NCI-H1694 treated with DMSO at 0.1 percent for 48 hours (cell line): ENCODE results near the gene NDEL1.
A peak's percentile ranks its signal among the peaks of the same experiment; 100 is the strongest.

Experiments used
- DNase-seq: peaks from one replicate; lab custom pipeline; 2025; lab: John Stamatoyannopoulos, UW

The NDEL1 gene

DNA sequence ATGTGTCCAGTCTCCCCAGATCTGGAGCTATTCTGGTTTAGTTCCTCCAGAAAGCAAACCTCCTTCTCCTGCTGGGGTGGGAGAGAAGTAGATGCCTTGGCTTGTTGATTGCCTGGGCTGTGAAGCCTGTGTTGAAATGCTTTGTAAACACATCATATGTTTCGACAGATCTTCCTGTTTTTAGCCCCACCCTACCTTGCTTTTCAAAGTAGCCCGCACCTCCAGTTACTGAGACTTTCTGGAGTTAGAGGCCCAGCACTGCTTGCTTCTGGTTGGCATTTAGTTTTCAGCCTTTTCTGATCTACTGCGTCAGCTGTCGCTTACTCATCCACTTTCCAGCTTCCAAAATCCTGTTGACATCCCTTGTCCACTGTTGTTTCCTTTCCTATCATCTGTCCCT, 17.9 kb upstream of the NDEL1 start:
- no peak for DNase-seq

GRCh38 chr17:8418471-8418870, 17.2 kb upstream of the NDEL1 start:
- DNase-seq: no peak

DNA sequence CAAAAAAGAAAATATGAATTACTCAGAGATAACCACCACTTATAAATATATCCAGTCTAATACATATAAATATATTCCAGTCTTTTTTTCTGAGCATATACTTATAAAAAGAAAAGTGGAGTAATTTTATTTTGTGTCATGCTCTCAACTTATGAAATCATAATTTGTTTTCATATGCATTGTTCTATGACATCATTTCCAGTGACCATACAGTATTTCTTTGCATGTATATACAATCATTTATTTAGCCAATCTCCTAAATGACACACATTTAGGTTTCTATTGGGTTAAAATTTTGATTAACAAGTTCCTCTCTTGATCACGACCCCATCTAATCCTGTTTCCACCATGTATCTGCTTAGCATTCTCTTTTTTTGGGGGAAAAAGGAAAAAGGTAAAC, 16.4 kb upstream of the NDEL1 start:
- no peak for DNase-seq

GRCh38 chr17:8420041-8420934, 15.4 kb upstream of the NDEL1 start:
- no peak for DNase-seq

- DNase-seq: no peak
Measured at GRCh38 chr17:8421571-8421970, 14.1 kb upstream of the NDEL1 start.

DNA sequence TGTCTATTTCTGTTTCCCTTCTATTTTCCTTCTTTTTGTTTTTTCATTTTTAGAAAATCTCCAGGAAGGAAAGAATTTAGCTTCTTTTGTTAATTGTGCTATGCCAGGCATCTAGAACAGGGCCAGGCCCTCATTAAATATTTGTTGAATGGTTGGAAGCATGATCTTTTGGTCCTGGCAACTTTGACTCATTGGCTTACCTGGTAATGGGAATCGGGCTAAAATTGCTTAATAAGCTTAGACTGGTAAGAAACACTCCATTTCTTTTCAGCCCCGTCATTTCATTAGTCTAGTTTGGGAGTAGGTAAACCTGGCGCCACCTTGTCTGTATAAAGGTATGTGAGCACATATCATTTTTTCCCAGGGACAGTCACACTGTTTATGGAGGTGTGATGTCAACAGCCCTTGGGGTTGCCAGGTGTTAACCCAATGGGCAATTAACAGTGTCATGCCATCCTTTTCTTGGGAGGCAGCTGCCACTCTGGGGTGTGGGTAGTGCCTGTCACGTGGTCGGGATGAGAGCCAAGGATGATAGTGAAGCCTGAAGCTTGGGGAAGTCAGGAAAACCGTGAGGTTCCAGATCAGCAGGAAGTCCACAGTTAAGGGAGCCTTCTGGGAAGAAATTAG, 9.5 kb upstream of the NDEL1 start:
- DNase-seq: no peak

DNA sequence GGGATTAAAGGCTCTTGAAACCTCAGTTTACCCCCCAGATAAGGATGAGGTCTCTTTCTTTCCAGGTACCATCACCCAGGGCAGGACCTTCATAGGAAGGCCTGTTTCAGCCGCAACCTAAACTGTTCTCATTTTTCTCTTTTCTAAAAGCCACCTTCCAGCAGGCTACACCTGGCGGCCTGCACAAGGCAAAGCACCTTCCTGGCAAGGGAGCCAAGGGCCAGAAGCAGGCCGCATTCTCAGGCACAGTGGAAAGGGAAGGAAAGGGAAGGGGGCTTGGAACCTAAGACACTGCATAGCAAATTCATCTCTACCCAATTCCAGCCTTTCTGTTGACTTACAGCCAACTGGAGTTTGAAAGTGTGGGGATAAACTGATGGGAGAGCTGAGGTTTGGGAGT, 8.9 kb upstream of the NDEL1 start:
- no peak for DNase-seq

DNA sequence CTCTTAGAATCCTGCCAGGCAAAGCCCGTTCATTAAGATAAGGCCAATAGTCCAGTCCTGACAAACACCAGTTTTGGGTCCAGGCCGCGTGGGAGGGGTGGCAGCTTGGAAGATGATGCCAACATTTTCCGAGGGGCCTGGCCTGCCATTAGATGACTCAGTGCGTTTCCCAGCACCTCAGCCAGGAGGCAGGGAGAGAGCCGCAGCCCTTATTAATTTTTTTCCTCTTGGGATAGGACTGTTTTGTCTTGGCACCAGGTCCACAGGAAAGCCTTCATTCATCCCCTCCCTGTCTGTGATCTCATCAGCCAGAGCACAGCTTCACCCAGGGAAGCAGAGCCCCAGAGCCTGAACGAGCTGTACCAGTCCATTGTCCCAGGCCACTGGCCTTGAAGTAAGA, 4.7 kb upstream of the NDEL1 start:
- DNase-seq: no peak

- peak; percentile 27 for DNase-seq
Measured at GRCh38 chr17:8436169-8436843, 622 bp downstream of the NDEL1 start.

DNA sequence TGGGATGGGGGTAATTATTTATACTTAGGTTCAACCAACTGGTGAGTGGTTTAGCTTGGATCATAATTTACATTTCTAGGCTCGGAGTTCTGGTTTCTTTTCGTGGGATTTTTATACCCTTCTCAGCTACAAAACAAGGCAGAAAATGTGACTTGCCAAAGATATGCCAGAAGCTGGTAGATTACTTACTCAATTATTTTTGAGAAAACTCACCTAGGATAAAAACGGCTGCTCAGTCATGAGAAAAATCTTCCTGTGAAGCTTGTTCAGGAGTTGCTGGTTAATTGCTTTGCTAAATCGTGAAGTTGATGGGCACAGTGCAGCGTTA, 1.1 kb downstream of the NDEL1 start:
- DNase-seq: no peak

GRCh38 chr17:8438441-8438840, 2.8 kb downstream of the NDEL1 start:
- DNase-seq: no peak

- DNase-seq: no peak
Measured at GRCh38 chr17:8439681-8440080, 4.0 kb downstream of the NDEL1 start.

DNA sequence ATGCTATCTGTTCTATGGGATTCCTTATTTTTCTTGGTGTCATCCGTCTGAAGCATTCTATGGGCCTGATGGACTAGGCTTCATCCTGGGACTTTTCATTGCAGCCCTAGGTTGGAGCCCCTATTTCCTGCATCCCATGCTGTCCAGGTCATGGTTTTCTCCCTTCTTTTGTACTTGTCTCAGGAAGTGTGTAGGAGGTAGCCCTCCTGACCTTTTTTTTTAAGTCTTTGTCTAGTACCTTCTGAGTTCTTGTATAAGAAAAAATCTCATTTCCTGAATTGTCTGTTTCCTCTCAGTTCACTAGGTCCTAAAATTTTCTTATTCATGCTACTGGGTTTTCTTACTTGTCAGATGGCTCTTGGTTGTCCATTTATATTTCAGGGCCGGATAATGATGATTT, 6.0 kb downstream of the NDEL1 start:
- DNase-seq: no peak

DNA sequence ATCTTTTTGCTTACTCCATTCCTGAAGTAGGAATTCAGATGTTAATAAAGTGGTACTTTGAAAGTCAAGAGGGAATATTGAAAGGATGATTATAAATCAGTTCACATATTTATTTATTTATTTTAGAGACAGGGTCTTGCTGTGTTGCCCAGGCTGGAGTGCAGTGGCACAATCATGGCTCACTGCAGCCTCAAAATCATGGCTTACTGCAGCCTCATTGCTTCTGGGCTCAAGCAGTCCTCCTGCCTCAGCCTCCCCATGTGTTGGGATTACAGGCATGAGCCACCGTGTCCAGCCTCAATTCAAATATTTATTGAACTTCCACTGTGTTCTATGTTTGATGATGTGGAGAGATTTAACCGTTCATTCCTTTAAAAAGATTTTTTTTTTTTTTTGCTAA, 6.6 kb downstream of the NDEL1 start:
- no peak for DNase-seq

- no peak for DNase-seq
Measured at GRCh38 chr17:8443756-8444155, 8.1 kb downstream of the NDEL1 start.

- no peak for DNase-seq
Measured at GRCh38 chr17:8444494-8444893, 8.8 kb downstream of the NDEL1 start.

GRCh38 chr17:8445536-8445935, 9.9 kb downstream of the NDEL1 start:
- DNase-seq: no peak

DNA sequence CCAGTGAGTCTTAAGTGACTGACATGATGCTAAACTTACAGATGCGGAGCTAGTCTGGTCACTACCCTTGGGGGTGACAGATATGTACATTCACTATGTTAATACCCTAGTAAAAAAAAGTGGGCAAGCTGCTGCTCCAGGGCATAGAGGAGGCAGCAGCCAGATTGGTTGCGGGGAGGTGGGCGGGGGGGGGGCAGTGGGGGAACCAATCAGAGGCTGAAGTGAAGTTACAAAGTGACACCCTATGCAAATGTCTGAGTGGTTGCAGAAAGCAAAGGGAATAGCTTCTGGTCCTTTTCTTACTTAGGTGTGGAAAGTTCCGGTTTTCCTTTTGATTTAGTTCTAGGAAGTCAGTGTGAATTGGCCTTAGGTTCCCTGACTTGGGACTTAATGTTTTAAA, 12.1 kb downstream of the NDEL1 start:
- no peak for DNase-seq

DNA sequence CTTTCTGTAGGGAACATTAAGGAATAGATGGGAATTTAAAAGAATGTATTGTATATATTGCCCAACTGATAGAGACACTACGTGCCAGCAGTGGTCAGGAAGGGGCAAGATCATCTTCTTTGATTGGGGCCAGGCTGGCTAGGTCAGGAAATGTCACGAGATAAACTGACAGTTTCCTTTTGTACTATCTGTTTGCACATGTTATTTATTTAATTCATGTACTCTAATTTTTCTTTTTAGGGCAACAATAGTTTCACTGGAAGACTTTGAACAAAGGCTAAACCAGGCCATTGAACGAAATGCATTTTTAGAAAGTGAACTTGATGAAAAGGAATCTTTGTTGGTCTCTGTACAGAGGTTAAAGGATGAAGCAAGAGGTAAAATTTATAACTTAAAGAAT, 12.6 kb downstream of the NDEL1 start:
- DNase-seq: no peak

GRCh38 chr17:8451933-8452614, 16.4 kb downstream of the NDEL1 start:
- no peak for DNase-seq

DNA sequence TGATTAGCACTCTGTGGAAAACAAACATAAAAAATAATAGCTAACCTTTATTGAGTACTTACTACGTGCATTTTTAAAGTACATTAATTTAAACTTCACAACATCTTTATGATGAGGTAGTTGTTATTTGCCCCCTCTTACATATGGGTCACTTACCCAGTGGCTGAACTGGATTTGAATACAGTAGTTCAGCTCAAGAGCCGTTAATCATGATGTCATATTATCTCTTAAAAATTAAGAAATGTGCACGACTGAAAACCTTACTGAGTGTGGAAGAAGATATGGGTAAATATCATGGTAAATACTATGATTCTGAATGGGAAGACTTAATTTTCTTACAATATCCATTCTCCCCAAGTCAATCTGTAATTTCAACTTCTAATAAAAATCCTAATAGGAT, 17.6 kb downstream of the NDEL1 start:
- no peak for DNase-seq

DNA sequence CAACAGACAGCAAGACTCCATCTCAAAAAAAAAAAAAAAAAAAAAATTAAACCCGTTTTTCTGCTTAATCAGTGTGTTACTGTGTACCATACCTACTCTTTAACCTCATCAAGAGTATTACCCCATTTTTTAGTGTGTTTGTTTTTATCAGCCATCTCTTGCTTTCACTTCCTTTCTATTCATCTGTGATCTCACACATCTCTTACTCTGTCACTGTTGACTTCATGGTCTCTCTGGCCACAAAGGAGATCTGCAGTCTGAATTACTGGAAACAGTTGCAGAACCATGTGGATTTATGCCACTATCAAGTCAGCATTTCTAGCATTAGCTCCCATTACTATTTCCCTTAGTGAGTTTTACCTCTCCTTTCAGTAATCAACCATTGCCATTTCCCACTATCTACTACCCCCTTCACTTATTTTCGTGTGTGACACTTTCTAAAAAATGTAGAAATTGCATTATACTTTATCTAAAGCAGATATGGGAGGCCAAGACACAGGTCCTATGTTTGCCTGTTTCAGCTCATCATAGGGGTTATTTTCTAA, 20.1 kb downstream of the NDEL1 start:
- no peak for DNase-seq
